ENCODE data around the gene LRP2. TPM values are rescaled to one million over a fixed set of nuclear protein-coding genes. Genes with fewer than 3 reads are reported as not detected.

Gene LRP2
- total RNA-seq, 1 donor from 2014 or later: not detected

GRCh38 chr2:169091761-169092519, 270.4 kb downstream of the LRP2 start:
- peak in 1 of 2 donors; percentile 16 for DNase-seq (ENCODE audit: low read depth in 2 of 2)

GRCh38 chr2:169091256-169091655, 271.1 kb downstream of the LRP2 start:
- DNase-seq (ENCODE audit: low read depth in 2 of 2): no peak

- DNase-seq (ENCODE audit: low read depth in 2 of 2): no peak
Observed at GRCh38 chr2:169090133-169090820, 272.1 kb downstream of the LRP2 start.

- no peak for DNase-seq (ENCODE audit: low read depth in 2 of 2)
Observed at GRCh38 chr2:169089182-169089581, 273.2 kb downstream of the LRP2 start.

GRCh38 chr2:169087757-169088379, 274.5 kb downstream of the LRP2 start:
- no peak for DNase-seq (ENCODE audit: low read depth in 2 of 2)

GRCh38 chr2:169086893-169087467, 275.4 kb downstream of the LRP2 start:
- no peak for DNase-seq (ENCODE audit: low read depth in 2 of 2)

- DNase-seq (ENCODE audit: low read depth in 2 of 2): no peak
Observed at GRCh38 chr2:169082995-169083394, 279.3 kb downstream of the LRP2 start.

- no peak for DNase-seq (ENCODE audit: low read depth in 2 of 2)
Observed at GRCh38 chr2:169081551-169081950, 280.8 kb downstream of the LRP2 start.

GRCh38 chr2:169080250-169081069, 281.9 kb downstream of the LRP2 start:
- DNase-seq (ENCODE audit: low read depth in 2 of 2): no peak

- DNase-seq (ENCODE audit: low read depth in 2 of 2): no peak
Observed at GRCh38 chr2:169077674-169078240, 284.6 kb downstream of the LRP2 start.

Other genes starting within 250 kb of the LRP2 start
- 0.99 and 1.3 TPM in 2 replicates for gene BBS5, start 117.0 kb upstream of the LRP2 start, total RNA-seq
- under 0.01 and 0.20 TPM in 2 replicates for gene KLHL41, start 147.2 kb upstream of the LRP2 start, total RNA-seq
- 9.4 and 14.5 TPM in 2 replicates for gene FASTKD1, start 211.3 kb upstream of the LRP2 start, total RNA-seq
- 13.1 and 19.2 TPM in 2 replicates for gene PPIG, start 221.8 kb upstream of the LRP2 start, total RNA-seq

Data from lung microvascular endothelial cell (primary cell).